Skeletal muscle tissue (tissue), 4 donors: Measurements from ENCODE around the gene ATG5. TPM values are rescaled to one million over a fixed set of nuclear protein-coding genes. Genes with fewer than 3 reads are reported as not detected.
"Not testable (repeated sequence)": the region's sequence is repeated elsewhere in the genome, so short reads cannot be mapped to it uniquely, and the experiment has no call there.

Experiments
- H3K27ac ChIP-seq: one replicate; pipeline ENCODE4 v1.7.0; 2013; ENCODE audit warnings: mild to moderate bottlenecking, low read depth, low read length, inconsistent platforms
- H3K27me3 ChIP-seq, 3 donors: one replicate each; pipeline ENCODE4 v1.7.0; 2013; ENCODE audit warnings: low read length in 3 of 3; ENCODE audit not compliant: control insufficient read depth in 3 of 3, insufficient read depth in 3 of 3
- H3K36me3 ChIP-seq, 3 donors: one replicate each; pipeline ENCODE4 v1.7.0; 2013; ENCODE audit warnings: low read length in 3 of 3; ENCODE audit not compliant: control insufficient read depth in 3 of 3, insufficient read depth in 3 of 3
- H3K4me1 ChIP-seq, 3 donors: one replicate each; pipeline ENCODE4 v1.7.0; 2013; ENCODE audit warnings: low read length in 3 of 3, mild to moderate bottlenecking in 3 of 3; ENCODE audit not compliant: control insufficient read depth in 3 of 3, insufficient read depth in 3 of 3
- H3K4me3 ChIP-seq, 3 donors: one replicate each; pipeline ENCODE4 v1.7.0; 2013; ENCODE audit warnings: low read length in 3 of 3
- H3K9ac ChIP-seq, 3 donors: one replicate each; pipeline ENCODE4 v1.7.0; 2013; ENCODE audit warnings: low read length in 3 of 3, mild to moderate bottlenecking in 3 of 3, moderate library complexity in 2 of 3, low read depth in 1 of 3
- H3K9me3 ChIP-seq, 3 donors: one replicate each; pipeline ENCODE4 v1.7.0; 2013; ENCODE audit warnings: low read length in 3 of 3; ENCODE audit not compliant: control insufficient read depth in 3 of 3
- total RNA-seq: library from RNA; depleted of rRNA; stranded (reverse); fragments of >200 nt; gene quantifications from one replicate; pipeline ENCODE4 v1.2.3, GENCODE V29; 2014
- donor health status: Osteomylitis.

ATG5 gene
- total RNA-seq, 1 donor from 2014 or later = 38.1 TPM

- Histone ChIP-seq H3K4me1 (no peaks in the 10 kb centered on the region), H3K27ac (no peak overlapping the region), H3K9ac (no peak overlapping the region), H3K27me3 (no peaks in the 10 kb centered on the region), H3K4me3 (no peak overlapping the region), H3K36me3 (peaks cover 0 to 4% (median 2%) of the 10 kb centered on the region in 3 donors), H3K9me3 (no peaks in the 10 kb centered on the region)
Measured at GRCh38 chr6:106286746-106287145, 38.8 kb downstream of the ATG5 start.

DNA sequence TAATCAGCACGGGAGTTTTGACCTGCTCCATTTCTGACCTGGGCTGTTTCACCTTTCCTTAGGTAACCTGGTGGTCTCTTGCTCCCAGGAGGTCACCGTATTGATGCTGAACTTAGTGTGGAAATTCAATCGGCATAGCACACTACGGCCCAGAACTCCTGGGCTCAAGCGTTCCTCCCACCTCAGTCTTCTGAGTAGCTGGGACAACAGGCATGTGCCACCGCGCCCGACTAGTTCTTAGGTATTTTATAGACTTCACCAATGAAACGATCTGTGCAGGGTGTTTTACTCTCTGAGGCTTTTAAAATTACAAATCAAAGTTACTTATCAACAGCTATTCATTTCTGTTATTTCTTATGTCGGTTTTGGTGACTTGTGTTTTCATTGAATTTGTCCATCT is 42.1 kb downstream of the ATG5 start:
- no peaks in the 10 kb centered on the region for H3K9me3 ChIP-seq
- H3K4me1 ChIP-seq = no peaks in the 10 kb centered on the region
- H3K9ac ChIP-seq = no peak overlapping the region
- no peak overlapping the region for H3K4me3 ChIP-seq
- H3K27me3 ChIP-seq = no peaks in the 10 kb centered on the region
- no peak overlapping the region for H3K27ac ChIP-seq
- peaks cover 3 to 4% (median 3%) of the 10 kb centered on the region in 3 donors for H3K36me3 ChIP-seq

GRCh38 chr6:106281661-106282060 is 43.9 kb downstream of the ATG5 start:
- Histone ChIP-seq H3K27me3 (no peaks in the 10 kb centered on the region), H3K27ac (no peak overlapping the region), H3K9me3 (no peaks in the 10 kb centered on the region), H3K4me1 (no peaks in the 10 kb centered on the region), H3K4me3 (no peak overlapping the region), H3K36me3 (peaks cover 3 to 6% (median 4%) of the 10 kb centered on the region in 3 donors), H3K9ac (no peak overlapping the region)

- no peaks in the 10 kb centered on the region for H3K27me3 ChIP-seq
Measured at GRCh38 chr6:106281088-106281487, 44.5 kb downstream of the ATG5 start.

GRCh38 chr6:106279179-106279578 is 46.4 kb downstream of the ATG5 start:
- Histone ChIP-seq H3K9ac (no peak overlapping the region), H3K27ac (no peak overlapping the region), H3K9me3 (no peaks in the 10 kb centered on the region), H3K36me3 (peaks cover 3 to 6% (median 4%) of the 10 kb centered on the region in 3 donors), H3K4me3 (no peak overlapping the region), H3K4me1 (no peaks in the 10 kb centered on the region), H3K27me3 (no peaks in the 10 kb centered on the region)

More at GRCh38 chr6:106281088-106281487, 44.5 kb downstream of the ATG5 start:
- Histone ChIP-seq H3K9me3 (no peaks in the 10 kb centered on the region), H3K9ac (no peak overlapping the region), H3K36me3 (peaks cover 3 to 6% (median 4%) of the 10 kb centered on the region in 3 donors), H3K27ac (no peak overlapping the region), H3K4me1 (no peaks in the 10 kb centered on the region), H3K4me3 (no peak overlapping the region)

GRCh38 chr6:106275692-106276091 is 49.9 kb downstream of the ATG5 start:
- H3K27ac ChIP-seq = no peak overlapping the region

GRCh38 chr6:106273087-106273486 is 52.5 kb downstream of the ATG5 start:
- Histone ChIP-seq H3K4me3 (no peak overlapping the region), H3K36me3 (peaks cover 0 to 3% (median 0%) of the 10 kb centered on the region in 3 donors), H3K9me3 (no peaks in the 10 kb centered on the region), H3K4me1 (no peaks in the 10 kb centered on the region), H3K9ac (no peak overlapping the region), H3K27me3 (no peaks in the 10 kb centered on the region), H3K27ac (no peak overlapping the region)

More at GRCh38 chr6:106275692-106276091, 49.9 kb downstream of the ATG5 start:
- Histone ChIP-seq H3K9me3 (no peaks in the 10 kb centered on the region), H3K9ac (no peak overlapping the region), H3K4me1 (no peaks in the 10 kb centered on the region), H3K4me3 (no peak overlapping the region), H3K36me3 (peaks cover 3 to 6% (median 4%) of the 10 kb centered on the region in 3 donors), H3K27me3 (no peaks in the 10 kb centered on the region)

DNA sequence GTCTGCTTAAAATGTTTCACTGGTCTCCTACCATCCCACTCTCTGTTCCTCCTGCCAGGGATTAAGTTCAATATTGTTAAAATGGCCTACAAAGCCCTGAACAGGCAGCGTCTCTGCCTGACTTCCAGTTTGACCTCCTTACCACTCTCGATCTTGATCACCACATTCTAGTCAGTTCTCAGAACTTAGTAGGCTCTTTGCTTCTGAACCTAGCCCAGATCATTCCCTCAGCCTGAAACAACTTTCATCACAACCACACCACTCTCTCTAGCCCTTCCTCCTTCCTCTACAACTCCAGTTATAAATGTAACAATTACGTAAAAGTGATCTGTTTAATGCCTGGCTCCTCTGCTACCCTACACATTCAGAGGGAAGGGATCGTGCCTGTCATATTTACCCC is 53.3 kb downstream of the ATG5 start:
- Histone ChIP-seq H3K27ac (no peak overlapping the region), H3K27me3 (no peaks in the 10 kb centered on the region), H3K4me1 (no peaks in the 10 kb centered on the region), H3K36me3 (no peaks in the 10 kb centered on the region), H3K9ac (no peak overlapping the region), H3K4me3 (no peak overlapping the region), H3K9me3 (no peaks in the 10 kb centered on the region)

DNA sequence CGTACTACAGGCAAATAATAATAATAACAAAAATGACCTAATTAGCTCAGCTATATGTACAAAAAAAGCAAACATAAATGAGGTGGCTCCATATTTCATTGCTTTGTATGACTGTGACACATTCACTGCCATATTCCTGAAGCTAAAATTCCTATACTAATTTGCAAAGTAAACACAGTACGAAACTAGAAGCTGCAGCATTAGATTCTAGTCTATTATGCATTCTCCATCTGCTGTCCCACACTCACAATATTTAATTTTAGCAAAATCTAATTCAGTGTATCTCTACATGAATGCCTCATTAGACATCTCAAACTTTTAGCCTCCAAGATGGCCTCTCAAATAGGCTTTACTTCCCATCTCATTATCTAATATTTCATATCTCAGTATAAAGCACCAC is 55.1 kb downstream of the ATG5 start:
- Histone ChIP-seq H3K27ac (no peak overlapping the region), H3K4me3 (no peak overlapping the region), H3K36me3 (no peaks in the 10 kb centered on the region), H3K9me3 (no peaks in the 10 kb centered on the region), H3K4me1 (no peaks in the 10 kb centered on the region), H3K9ac (no peak overlapping the region), H3K27me3 (no peaks in the 10 kb centered on the region)

DNA sequence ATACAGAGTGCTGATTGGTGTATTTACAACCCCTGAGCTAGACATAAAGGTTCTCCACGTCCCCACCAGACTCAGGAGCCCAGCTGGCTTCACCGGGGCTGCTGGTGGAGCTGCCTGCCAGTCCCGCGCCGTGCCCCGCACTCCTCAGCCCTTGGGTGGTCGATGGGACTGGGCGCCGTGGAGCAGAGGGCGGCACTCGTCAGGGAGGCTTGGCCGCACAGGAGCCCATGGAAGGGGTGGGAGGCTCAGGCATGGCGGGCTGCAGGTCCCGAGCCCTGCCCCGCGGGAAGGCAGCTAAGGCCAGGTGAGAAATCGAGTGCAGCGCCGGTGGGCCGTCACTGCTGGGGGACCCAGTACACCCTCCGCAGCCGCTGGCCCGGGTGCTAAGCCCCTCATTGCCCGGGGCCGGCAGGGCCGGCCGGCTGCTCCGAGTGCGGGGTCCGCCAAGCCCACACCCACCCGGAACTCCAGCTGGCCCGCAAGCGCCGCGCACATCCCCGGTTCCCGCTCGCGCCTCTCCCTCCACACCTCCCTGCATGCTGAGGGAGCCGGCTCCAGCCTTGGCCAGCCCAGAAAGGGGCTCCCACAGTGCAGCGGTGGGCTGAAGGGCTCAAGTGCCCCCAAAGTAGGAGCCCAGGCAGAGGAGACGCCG is 56.2 kb downstream of the ATG5 start:
- H3K9me3 ChIP-seq, H3K36me3 ChIP-seq, H3K27ac ChIP-seq, H3K27me3 ChIP-seq, H3K4me3 ChIP-seq, H3K9ac ChIP-seq, H3K4me1 ChIP-seq: not testable (repeated sequence)
